Measurements from ENCODE around the gene GPR176. TPM values are rescaled to one million over a fixed set of nuclear protein-coding genes. Genes with fewer than 3 reads are reported as not detected.

The GPR176 gene
- total RNA-seq, 4 donors from 2014 or later: 2.4 to 18.6 (median 9.1) TPM

DNA sequence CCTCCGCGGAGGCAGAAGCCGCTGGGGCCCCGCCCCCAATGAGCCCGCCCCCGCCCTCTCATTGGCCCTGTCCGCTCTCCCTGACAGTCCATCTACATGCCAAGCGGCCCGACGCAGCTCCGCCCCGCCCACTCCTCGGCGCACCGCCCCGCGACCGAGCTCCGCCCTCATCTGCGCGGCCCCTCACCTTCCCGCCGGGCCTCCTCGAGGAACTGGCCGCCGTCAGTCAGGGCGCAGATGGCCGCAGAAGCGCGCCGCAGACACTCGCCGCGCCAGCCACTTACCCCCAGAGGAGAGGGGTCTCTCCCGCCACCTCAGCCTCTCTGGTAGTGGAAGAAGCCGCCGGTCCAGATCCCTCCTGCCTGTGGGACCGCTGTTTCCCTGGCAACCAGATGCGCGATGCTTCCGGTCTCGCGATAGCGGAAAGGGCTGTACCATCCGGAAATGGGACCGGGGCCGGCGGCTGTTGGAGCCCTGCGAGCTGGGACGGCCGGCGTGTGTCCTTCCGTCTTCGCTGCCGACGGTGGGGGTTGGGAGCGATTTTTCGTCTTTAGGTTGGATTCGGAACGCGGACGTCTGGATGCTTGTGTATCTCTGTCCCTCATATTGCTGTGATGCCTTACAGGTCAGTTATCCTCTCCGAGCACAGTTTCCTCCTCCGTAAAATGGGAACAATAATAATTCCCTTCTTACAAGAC lies 137.5 kb downstream of the GPR176 start, which contains the start of gene FSIP1:
Gene FSIP1, minus strand, starts transcription at position 401 of the 698 bp plus-strand sequence. CDS start 6,317 bp downstream, outside the sequence.
- Histone ChIP-seq H3K4me3 (peak within 1 kb of the TSS; percentile 63 to 84 (median 76)), H3K9me3 (no peaks in the 10 kb centered on the region), H3K36me3 (no peaks in the 10 kb centered on the region), H3K27ac (peak within 1 kb of the TSS; percentile 72 to 92 (median 81)), H3K4me1 (peaks cover 0 to 40% (median 2%) of the 10 kb centered on the region in 4 donors), H3K27me3 (no peaks in the 10 kb centered on the region)
- peak; percentile 96 to 97 for DNase-seq (ENCODE audit: low spot score in 2 of 2)
- TF ChIP-seq POLR2A (IDR thresholded peaks at IDR 0.05) (peak; percentile 61 to 62), EP300 (IDR thresholded peaks at IDR 0.05) (peak in 1 of 2 donors; percentile 87)
- TF ChIP-seq, protein P1, sequence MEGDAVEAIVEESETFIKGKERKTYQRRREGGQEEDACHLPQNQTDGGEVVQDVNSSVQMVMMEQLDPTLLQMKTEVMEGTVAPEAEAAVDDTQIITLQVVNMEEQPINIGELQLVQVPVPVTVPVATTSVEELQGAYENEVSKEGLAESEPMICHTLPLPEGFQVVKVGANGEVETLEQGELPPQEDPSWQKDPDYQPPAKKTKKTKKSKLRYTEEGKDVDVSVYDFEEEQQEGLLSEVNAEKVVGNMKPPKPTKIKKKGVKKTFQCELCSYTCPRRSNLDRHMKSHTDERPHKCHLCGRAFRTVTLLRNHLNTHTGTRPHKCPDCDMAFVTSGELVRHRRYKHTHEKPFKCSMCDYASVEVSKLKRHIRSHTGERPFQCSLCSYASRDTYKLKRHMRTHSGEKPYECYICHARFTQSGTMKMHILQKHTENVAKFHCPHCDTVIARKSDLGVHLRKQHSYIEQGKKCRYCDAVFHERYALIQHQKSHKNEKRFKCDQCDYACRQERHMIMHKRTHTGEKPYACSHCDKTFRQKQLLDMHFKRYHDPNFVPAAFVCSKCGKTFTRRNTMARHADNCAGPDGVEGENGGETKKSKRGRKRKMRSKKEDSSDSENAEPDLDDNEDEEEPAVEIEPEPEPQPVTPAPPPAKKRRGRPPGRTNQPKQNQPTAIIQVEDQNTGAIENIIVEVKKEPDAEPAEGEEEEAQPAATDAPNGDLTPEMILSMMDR (IDR thresholded peaks at IDR 0.05): peak in 2 of 5 experiments; percentile 10 to 49
- WGBS, 2 donors: 0 to 1% methylated on average over 54 to 64 of the region's 64 CpGs

DNA sequence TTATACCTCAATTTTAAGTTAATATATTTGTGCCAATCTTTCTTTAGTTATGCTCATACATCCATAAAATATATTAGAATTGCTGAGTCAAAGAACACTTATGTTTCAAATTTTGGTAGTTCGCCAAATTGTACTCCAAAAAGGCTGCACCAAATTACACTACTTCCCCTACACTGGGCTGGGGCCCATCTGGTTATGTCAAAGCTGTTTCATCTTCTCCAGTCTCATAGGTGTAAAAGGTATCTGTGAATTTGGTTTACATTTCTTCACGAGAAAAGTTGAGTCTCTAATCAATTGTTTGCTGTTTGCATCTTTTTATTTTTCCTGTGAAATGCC lies 138.1 kb downstream of the GPR176 start:
- H3K27me3 ChIP-seq: no peaks in the 10 kb centered on the region
- WGBS, 2 donors: 60 to 62% methylated on average over 2 of the region's 2 CpGs
- DNase-seq (ENCODE audit: low spot score in 2 of 2): no peak
- H3K4me1 ChIP-seq: peaks cover 0 to 40% (median 2%) of the 10 kb centered on the region in 4 donors
- peak overlapping the region; percentile 63 to 84 (median 76) for H3K4me3 ChIP-seq
- H3K9me3 ChIP-seq: no peaks in the 10 kb centered on the region
- no peaks in the 10 kb centered on the region for H3K36me3 ChIP-seq
- peak overlapping the region in 3 of 4 donors; percentile 77 to 92 (median 85) for H3K27ac ChIP-seq
- TF ChIP-seq, protein P1 (IDR thresholded peaks at IDR 0.05): no peak
- TF ChIP-seq POLR2A (IDR thresholded peaks at IDR 0.05): no peak
- no peak for TF ChIP-seq EP300 (IDR thresholded peaks at IDR 0.05)

DNA sequence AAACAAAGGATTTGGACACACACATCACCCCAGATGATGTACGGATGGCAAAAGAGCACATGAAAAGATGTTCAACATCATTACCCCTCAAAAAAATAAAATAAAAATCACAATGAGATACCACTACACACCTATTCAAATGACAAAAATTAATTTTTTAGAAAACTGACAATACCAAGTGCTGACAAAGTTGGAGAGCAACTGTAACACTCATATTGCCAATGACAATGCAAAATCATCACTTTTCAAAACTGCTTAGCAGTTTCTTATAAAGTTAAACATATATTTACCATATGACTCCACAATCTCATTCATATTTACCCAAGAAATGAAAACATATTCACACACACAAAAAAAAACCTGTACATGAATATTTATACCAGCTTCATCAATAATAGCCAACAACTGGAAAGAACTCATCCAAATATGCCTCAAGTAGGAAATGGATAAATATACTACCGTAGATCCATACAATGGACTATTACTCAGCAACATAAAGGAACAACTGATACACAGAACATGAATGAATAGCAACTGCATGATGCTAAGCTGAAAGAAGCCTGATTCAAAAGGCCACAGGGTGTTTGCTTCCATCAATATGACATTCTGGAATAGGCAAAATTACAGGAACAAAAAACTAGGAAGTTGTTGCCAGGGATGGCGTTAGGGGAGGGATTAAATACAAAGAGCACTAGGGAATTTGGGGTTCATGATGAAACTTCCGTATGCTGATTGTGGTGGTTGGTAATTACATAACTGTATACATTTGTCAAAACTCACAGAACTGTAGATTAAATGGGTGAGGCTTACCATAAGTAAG lies 138.7 kb downstream of the GPR176 start:
- no peak overlapping the region for H3K4me3 ChIP-seq
- TF ChIP-seq POLR2A (IDR thresholded peaks at IDR 0.05) (no peak), EP300 (IDR thresholded peaks at IDR 0.05) (no peak)
- TF ChIP-seq, protein P1 (IDR thresholded peaks at IDR 0.05): no peak
- H3K4me1 ChIP-seq: peaks cover 0 to 35% (median 2%) of the 10 kb centered on the region in 4 donors
- H3K36me3 ChIP-seq: no peaks in the 10 kb centered on the region
- 76 to 85% methylated on average over 4 of the region's 4 CpGs for WGBS, 2 donors
- no peak for DNase-seq (ENCODE audit: low spot score in 2 of 2)
- no peaks in the 10 kb centered on the region for H3K27me3 ChIP-seq
- no peak overlapping the region for H3K27ac ChIP-seq
- no peaks in the 10 kb centered on the region for H3K9me3 ChIP-seq

DNA sequence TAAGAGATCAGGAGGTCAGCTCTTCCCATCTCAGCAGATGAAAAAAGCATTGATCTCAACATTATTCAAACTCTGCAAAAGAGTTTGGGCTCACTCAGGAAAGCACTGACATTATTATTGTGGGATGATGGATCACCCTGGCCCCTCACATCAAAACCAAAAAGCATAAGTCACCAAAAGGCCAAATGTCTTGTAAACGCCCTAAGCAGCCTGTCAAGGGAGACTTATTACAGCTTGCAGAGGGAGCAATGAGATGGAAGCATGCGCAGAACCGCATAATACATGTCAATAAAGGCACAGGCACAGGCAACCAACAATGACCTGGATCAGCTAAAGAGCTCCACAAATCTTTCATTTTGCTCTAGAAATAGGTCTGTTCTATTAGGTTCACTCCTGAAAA lies 142.0 kb downstream of the GPR176 start:
- DNase-seq (ENCODE audit: low spot score in 2 of 2): no peak
- Histone ChIP-seq H3K36me3 (no peaks in the 10 kb centered on the region), H3K27ac (peak overlapping the region in 1 of 4 donors; percentile 14), H3K27me3 (no peaks in the 10 kb centered on the region), H3K4me1 (peaks cover 0 to 7% (median 0%) of the 10 kb centered on the region in 4 donors), H3K9me3 (no peaks in the 10 kb centered on the region), H3K4me3 (no peak overlapping the region)
- WGBS, 2 donors: 60% methylated on average over 3 of the region's 3 CpGs
- no peak for TF ChIP-seq EP300 (IDR thresholded peaks at IDR 0.05)
- TF ChIP-seq POLR2A (IDR thresholded peaks at IDR 0.05): no peak
- TF ChIP-seq, protein P1 (IDR thresholded peaks at IDR 0.05): no peak

DNA sequence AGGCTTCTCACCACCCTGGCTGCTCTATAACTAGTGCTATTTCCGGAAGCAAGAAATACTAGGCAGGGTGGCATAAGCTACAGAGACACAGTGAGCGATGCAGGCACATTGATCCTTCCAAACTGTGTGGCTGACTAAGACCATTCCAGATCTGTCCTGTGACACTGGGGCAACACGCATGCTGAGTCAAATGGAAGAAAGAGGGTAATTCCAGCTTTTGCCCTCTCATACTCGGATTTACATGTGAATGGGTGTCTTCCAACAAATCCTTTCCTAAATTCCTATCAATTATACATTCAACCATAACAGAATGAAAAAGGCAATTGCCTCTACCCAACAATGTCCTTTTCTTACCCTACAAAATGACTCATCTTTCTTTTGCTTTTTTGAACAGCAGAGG lies 142.6 kb downstream of the GPR176 start:
- Histone ChIP-seq H3K4me3 (no peak overlapping the region), H3K27ac (peak overlapping the region in 1 of 4 donors; percentile 14), H3K9me3 (no peaks in the 10 kb centered on the region), H3K36me3 (no peaks in the 10 kb centered on the region), H3K27me3 (no peaks in the 10 kb centered on the region), H3K4me1 (peaks cover 0 to 7% (median 0%) of the 10 kb centered on the region in 4 donors)
- 57 to 76% methylated on average over 4 of the region's 4 CpGs for WGBS, 2 donors
- no peak for DNase-seq (ENCODE audit: low spot score in 2 of 2)
- no peak for TF ChIP-seq POLR2A (IDR thresholded peaks at IDR 0.05)
- TF ChIP-seq EP300 (IDR thresholded peaks at IDR 0.05): no peak
- TF ChIP-seq, protein P1 (IDR thresholded peaks at IDR 0.05): no peak

All from tibial nerve (tissue), 4 donors.